OCI-LY7 (cell line): ENCODE measurements around the gene TBC1D1. TPM values are rescaled to one million over a fixed set of nuclear protein-coding genes. Genes with fewer than 3 reads are reported as not detected.

ENCODE experiments used
- BruUV-seq: library from RNA; stranded (reverse); fragments of 400-500 nt; replicated peaks from 2 replicates; lab custom pipeline; 2021; lab: Mats Ljungman, UMichigan
- CTCF ChIA-PET: fragments of 300-600 bp; sonication (Branson Sonifier 250); formaldehyde crosslinking; loops from one replicate; lab custom pipeline; 2022; ENCODE audit warnings: antibody characterized with exemption; ENCODE audit not compliant: unreplicated experiment; lab: Charles Lee
- POLR2A ChIA-PET: fragments of 300-600 bp; sonication (Branson Sonifier 250); formaldehyde crosslinking; loops from one replicate; lab custom pipeline; 2022; ENCODE audit warnings: antibody characterized with exemption; lab: Charles Lee
- DNase-seq: peaks from one replicate; pipeline ENCODE4 v3.0.0-alpha.2; 2015; ENCODE audit warnings: low spot score
- H2AFZ ChIP-seq: fragments of 200-600 bp; sonication (generic), shearing (Covaris generic); 2 replicates; pipeline ENCODE4 v1.6.1; 2014; ENCODE audit warnings: mild to moderate bottlenecking, antibody characterized with exemption, low read length, moderate library complexity
- H3K27ac ChIP-seq: fragments of 200-600 bp; sonication (generic); 2 replicates; pipeline ENCODE4 v1.5.1; 2014; ENCODE audit warnings: mixed run types, low read depth, mild to moderate bottlenecking, moderate library complexity, low read length, inconsistent platforms; ENCODE audit not compliant: poor library complexity, severe bottlenecking
- H3K36me3 ChIP-seq: fragments of 200-600 bp; sonication (generic); 2 replicates; pipeline ENCODE4 v1.6.1; 2014; ENCODE audit warnings: mild to moderate bottlenecking, antibody characterized with exemption, low read length, moderate library complexity, mixed read lengths; ENCODE audit not compliant: insufficient read depth
- H3K4me1 ChIP-seq: fragments of 200-600 bp; sonication (generic); 2 replicates; pipeline ENCODE4 v1.5.1; 2014; ENCODE audit warnings: mild to moderate bottlenecking, low read length; ENCODE audit not compliant: insufficient read depth, poor library complexity, severe bottlenecking
- H3K4me2 ChIP-seq: fragments of 200-600 bp; sonication (generic); 2 replicates; pipeline ENCODE4 v1.6.1; 2014; ENCODE audit warnings: mild to moderate bottlenecking, low read length
- H3K4me3 ChIP-seq: fragments of 200-600 bp; sonication (generic); 2 replicates; pipeline ENCODE4 v1.5.1; 2014; ENCODE audit warnings: mild to moderate bottlenecking, low read depth, low read length; ENCODE audit not compliant: poor library complexity, severe bottlenecking
- H3K79me2 ChIP-seq: fragments of 200-600 bp; sonication (generic); 2 replicates; pipeline ENCODE4 v1.6.1; 2016; ENCODE audit warnings: low read depth, mild to moderate bottlenecking, low read length, moderate library complexity, mixed read lengths; ENCODE audit not compliant: insufficient read depth
- H3K9me2 ChIP-seq: fragments of 200-600 bp; sonication (generic); 2 replicates; pipeline ENCODE4 v1.6.1; 2016; ENCODE audit warnings: mild to moderate bottlenecking, low read length, mixed read lengths; ENCODE audit not compliant: insufficient read depth
- H3K9me3 ChIP-seq: fragments of 200-600 bp; sonication (generic); 2 replicates; pipeline ENCODE4 v1.6.1; 2014; ENCODE audit warnings: mild to moderate bottlenecking, mixed run types, low read length, mixed read lengths
- H4K20me1 ChIP-seq: fragments of 200-600 bp; sonication (generic); 2 replicates; pipeline ENCODE4 v1.6.1; 2014; ENCODE audit warnings: mild to moderate bottlenecking, antibody characterized with exemption, low read length, moderate library complexity, mixed read lengths; ENCODE audit not compliant: insufficient read depth
- EZH2phosphoT487 ChIP-seq: fragments of 200-600 bp; sonication (generic); IDR thresholded peaks from 2 replicates; pipeline ENCODE4 v1.6.1; 2018; ENCODE audit warnings: low read depth, borderline replicate concordance, mild to moderate bottlenecking, mixed run types, antibody characterized with exemption, low read length, moderate library complexity, mixed read lengths
- intact Hi-C: fragments of 100-400 bp; cut with micrococcal nuclease; formaldehyde crosslinking; loops from one replicate; pipeline ENCODE4 v1.10.0; 2022; ENCODE audit not compliant: unreplicated experiment
- total RNA-seq, 2 experiments: library from RNA; depleted of rRNA in 1 of 2; stranded (reverse); fragments of >200 nt in 1 of 2; shearing (Covaris generic) in 1 of 2; gene quantifications; 2 replicates each; pipeline ENCODE4 v1.2.3, GENCODE V29; 2014 to 2022
- TF ChIP-seq, protein P1 (sequence below): fragments of 200-600 bp; sonication (generic); conservative IDR thresholded peaks from 2 replicates; pipeline ENCODE4 v1.5.1; 2014; ENCODE audit warnings: mild to moderate bottlenecking, antibody characterized with exemption, low read length, moderate library complexity, mixed read lengths

TBC1D1 gene
- total RNA-seq, 2 experiments from 2014 or later = 539 to 545 TPM

DNA sequence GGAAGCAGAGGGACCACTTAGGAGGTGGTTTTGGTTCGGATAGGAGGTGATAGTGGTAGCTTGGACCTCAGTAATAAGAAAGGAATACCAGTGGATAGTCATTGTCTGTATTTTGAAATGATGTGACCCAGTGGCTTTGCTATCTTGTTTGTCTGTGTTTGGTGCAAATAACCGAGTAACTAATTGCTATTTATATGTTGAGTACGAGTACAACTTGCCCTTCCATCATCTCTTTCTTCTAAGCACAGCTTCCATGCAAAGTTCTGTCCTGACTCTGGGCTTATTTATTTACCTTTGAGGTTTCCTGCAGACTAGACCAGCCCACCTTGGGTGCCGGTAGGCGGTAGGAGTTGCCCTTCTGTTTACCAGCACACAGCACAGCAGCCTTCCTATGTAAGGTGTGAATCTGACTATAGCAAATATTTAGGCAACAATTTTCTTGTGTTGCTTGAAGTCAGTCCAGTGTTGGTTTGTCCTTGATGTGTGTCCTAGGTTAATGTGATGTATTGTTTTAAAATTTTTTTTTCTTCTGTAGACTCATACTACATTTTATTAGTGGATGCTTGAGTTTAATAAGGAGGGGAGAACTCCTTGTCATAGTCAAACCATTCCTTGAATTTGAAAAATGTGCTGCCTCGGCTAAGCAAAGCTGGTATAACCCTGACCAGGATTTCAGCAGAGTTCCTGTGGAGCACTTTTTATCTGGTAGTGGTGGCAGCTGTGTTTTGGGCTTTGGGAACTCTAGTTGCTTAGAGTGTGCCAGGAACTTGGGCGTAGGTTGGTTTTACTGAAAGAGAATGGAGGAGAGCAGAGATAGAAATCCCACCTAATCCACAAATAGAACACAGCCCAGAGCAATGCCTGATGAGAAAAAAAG lies 91.2 kb downstream of the TBC1D1 start:
- no peak overlapping the region for H2AFZ ChIP-seq
- peak; percentile 57 for DNase-seq
- POLR2A ChIA-PET = interaction anchor here (0.6 to 7.1 kb wide), 10 partner anchors 9 to 330 kb away, joined by 3 to 105 read pairs (median 4); no protein-coding TSS in a partner anchor
- peaks cover 80% of the 10 kb centered on the region for H3K4me1 ChIP-seq
- H3K4me2 ChIP-seq = peak overlapping the region; percentile 81
- H3K79me2 ChIP-seq = peaks cover 95% of the 10 kb centered on the region
- H3K27ac ChIP-seq = peak overlapping the region; percentile 99
- H3K9me2 ChIP-seq = no peaks in the 10 kb centered on the region
- CTCF ChIA-PET = interaction anchor here (0.9 kb wide), 1 partner anchor 54 kb away, joined by 3 read pairs; no protein-coding TSS in a partner anchor
- TF ChIP-seq EZH2phosphoT487 = no peak
- TF ChIP-seq, protein P1, sequence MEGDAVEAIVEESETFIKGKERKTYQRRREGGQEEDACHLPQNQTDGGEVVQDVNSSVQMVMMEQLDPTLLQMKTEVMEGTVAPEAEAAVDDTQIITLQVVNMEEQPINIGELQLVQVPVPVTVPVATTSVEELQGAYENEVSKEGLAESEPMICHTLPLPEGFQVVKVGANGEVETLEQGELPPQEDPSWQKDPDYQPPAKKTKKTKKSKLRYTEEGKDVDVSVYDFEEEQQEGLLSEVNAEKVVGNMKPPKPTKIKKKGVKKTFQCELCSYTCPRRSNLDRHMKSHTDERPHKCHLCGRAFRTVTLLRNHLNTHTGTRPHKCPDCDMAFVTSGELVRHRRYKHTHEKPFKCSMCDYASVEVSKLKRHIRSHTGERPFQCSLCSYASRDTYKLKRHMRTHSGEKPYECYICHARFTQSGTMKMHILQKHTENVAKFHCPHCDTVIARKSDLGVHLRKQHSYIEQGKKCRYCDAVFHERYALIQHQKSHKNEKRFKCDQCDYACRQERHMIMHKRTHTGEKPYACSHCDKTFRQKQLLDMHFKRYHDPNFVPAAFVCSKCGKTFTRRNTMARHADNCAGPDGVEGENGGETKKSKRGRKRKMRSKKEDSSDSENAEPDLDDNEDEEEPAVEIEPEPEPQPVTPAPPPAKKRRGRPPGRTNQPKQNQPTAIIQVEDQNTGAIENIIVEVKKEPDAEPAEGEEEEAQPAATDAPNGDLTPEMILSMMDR = no peak
- H3K9me3 ChIP-seq = no peaks in the 10 kb centered on the region; the same call in 1 of the 2 replicates
- peak overlapping the region; percentile 96 for H3K4me3 ChIP-seq
- H4K20me1 ChIP-seq = peaks cover 12% of the 10 kb centered on the region
- no TSS peak for BruUV-seq
- peaks cover 67% of the 10 kb centered on the region for H3K36me3 ChIP-seq
- intact Hi-C loops = loop anchor here (5.0 to 10.0 kb wide), 3 partner anchors 35 to 1380 kb away; no protein-coding TSS in a partner anchor

DNA sequence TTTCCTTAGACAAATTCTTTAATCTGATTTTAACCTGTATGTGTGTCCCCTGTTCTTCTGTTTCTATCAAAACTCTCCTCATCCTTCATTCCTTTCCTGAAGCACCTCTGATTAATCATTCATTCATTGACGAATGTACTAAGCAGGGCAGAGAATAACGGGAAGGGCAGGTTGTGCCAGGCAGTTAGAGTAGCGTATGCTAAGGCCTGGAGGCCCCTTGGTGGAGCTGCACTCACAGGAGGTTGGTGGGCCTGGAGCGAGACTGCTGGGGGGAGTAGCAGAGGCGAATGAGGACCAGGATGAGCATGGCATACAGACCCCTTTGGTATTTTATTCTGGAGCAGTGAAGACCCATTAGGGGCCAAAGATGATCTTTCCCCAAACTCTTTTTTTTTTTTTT lies 91.9 kb downstream of the TBC1D1 start:
- Histone ChIP-seq H4K20me1 (peaks cover 12% of the 10 kb centered on the region), H3K36me3 (peaks cover 73% of the 10 kb centered on the region), H3K79me2 (peaks cover 97% of the 10 kb centered on the region), H3K4me2 (peak overlapping the region; percentile 81), H3K4me3 (peak overlapping the region; percentile 96), H3K9me2 (no peaks in the 10 kb centered on the region), H3K9me3 (no peaks in the 10 kb centered on the region; the same call in 1 of the 2 replicates), H2AFZ (no peak overlapping the region), H3K27ac (peak overlapping the region; percentile 99), H3K4me1 (peaks cover 87% of the 10 kb centered on the region)
- BruUV-seq = no TSS peak
- TF ChIP-seq, protein P1 = peak; percentile 39; the same call in 1 of the 2 replicates
- TF ChIP-seq EZH2phosphoT487 = no peak
- intact Hi-C loops = loop anchor here (5.0 to 10.0 kb wide), 3 partner anchors 35 to 1380 kb away; no protein-coding TSS in a partner anchor
- DNase-seq = no peak
- POLR2A ChIA-PET = interaction anchor here (0.7 to 7.1 kb wide), 11 partner anchors 8 to 331 kb away, joined by 3 to 105 read pairs (median 4); no protein-coding TSS in a partner anchor
- CTCF ChIA-PET = interaction anchor here (0.7 to 0.9 kb wide), 3 partner anchors 37 to 130 kb away, joined by 3 read pairs; no protein-coding TSS in a partner anchor
